ENCODE results near the gene MFAP5. TPM values are rescaled to one million over a fixed set of nuclear protein-coding genes. Genes with fewer than 3 reads are reported as not detected.
A peak's percentile ranks its signal among the peaks of the same experiment; 100 is the strongest.
"Not testable (repeated sequence)": the region's sequence is repeated elsewhere in the genome, so short reads cannot be mapped to it uniquely, and the experiment has no call there.

The MFAP5 gene
- total RNA-seq, 4 donors from 2014 or later: 16.9 to 32.8 (median 22.0) TPM

DNA sequence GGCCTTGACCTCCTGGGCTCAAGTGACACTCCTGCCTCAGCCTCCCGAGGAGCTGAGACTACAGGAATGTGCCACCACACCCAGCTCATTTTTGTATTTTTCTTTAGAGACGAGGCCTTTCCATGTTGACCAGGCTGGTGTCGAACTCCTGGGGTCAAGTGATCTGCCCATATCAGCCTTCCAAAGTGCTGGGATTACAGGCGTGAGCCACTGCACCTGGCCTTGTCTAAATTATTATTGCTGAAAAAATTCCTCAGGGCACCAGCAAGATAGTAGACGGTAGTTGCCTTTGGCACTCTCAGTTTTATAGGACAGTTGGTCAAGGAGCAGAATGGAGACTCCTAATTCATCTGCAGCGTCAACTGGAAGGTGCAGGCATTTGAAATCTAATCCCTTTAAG lies 47.4 kb downstream of the MFAP5 start:
- Histone ChIP-seq H3K36me3 (no peaks in the 10 kb centered on the region), H3K4me1 (no peaks in the 10 kb centered on the region), H3K4me3 (no peak overlapping the region), H3K9me3 (no peaks in the 10 kb centered on the region), H3K27me3 (no peaks in the 10 kb centered on the region), H3K27ac (no peak overlapping the region)
- TF ChIP-seq, protein P1, sequence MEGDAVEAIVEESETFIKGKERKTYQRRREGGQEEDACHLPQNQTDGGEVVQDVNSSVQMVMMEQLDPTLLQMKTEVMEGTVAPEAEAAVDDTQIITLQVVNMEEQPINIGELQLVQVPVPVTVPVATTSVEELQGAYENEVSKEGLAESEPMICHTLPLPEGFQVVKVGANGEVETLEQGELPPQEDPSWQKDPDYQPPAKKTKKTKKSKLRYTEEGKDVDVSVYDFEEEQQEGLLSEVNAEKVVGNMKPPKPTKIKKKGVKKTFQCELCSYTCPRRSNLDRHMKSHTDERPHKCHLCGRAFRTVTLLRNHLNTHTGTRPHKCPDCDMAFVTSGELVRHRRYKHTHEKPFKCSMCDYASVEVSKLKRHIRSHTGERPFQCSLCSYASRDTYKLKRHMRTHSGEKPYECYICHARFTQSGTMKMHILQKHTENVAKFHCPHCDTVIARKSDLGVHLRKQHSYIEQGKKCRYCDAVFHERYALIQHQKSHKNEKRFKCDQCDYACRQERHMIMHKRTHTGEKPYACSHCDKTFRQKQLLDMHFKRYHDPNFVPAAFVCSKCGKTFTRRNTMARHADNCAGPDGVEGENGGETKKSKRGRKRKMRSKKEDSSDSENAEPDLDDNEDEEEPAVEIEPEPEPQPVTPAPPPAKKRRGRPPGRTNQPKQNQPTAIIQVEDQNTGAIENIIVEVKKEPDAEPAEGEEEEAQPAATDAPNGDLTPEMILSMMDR (IDR thresholded peaks at IDR 0.05): no peak
- no peak for TF ChIP-seq POLR2A (IDR thresholded peaks at IDR 0.05)
- no peak for TF ChIP-seq EP300 (IDR thresholded peaks at IDR 0.05; ENCODE audit: low read depth)
- no peak for TF ChIP-seq POLR2AphosphoS5 (IDR thresholded peaks at IDR 0.05)
- intact Hi-C loops (cut with DNase I; ENCODE audit: low total_unique reads): no loop called here
- DNase-seq: no peak
- 58 to 100% methylated on average over 1 to 6 of the region's 6 CpGs for WGBS, 2 donors (ENCODE audit: low coverage in 1 of 2)
- in situ Hi-C loops (cut with MboI; ENCODE audit: low pct_ligation_motif_present in 1 of 4, low pct_unique_long_range_greater_than_20kb in 1 of 4, low sequenced_read_pairs in 3 of 4): no loop called here

DNA sequence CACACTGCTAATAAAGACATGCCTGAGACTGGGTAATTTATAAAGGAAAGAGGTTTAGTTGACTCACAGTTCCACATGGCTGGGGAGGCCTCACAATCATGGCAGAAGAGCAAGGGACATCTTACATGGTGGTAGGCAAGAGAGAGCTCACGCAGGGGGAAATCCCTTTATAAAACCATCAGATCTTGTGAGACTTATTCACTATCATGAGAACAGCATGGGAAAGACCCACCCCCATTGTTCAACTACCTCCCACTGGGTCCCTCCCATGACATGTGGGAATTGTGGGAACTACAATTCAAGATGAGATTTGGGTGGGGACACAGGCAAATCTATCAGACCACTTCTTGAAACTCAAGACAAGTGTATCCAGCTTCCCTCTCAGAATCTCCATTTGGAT lies 48.7 kb downstream of the MFAP5 start:
- H3K27ac ChIP-seq; H3K27me3 ChIP-seq; H3K36me3 ChIP-seq; H3K4me3 ChIP-seq; in situ Hi-C loops (cut with MboI; ENCODE audit: low pct_ligation_motif_present in 1 of 4, low pct_unique_long_range_greater_than_20kb in 1 of 4, low sequenced_read_pairs in 3 of 4); H3K9me3 ChIP-seq; H3K4me1 ChIP-seq; DNase-seq; intact Hi-C loops (cut with DNase I; ENCODE audit: low total_unique reads): not testable (repeated sequence)
- WGBS, 2 donors (ENCODE audit: low coverage in 1 of 2): 96% methylated on average over 1 of the region's 1 CpG; no CpG with 5 or more reads in 1 of the 2 donors

DNA sequence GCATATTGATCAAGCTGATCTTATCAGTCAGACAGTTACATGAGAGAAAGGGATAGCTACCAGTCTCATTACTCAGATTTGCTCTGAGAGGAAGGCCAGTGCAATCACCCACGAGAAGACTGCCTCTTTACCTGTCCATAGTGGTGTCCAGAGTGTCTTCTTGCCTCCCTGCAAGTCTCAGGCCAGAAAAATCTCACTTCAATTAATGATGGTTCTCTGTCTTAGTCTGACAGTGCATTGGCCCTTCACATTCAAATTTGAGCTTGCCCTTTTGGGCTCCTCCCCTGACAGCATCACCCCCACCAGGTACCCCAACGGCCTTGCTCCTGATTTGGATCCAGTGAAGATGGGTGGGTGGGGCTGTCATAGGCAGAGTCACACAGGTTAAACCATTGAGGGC lies 50.0 kb downstream of the MFAP5 start, which contains the start of gene AICDA:
TSS of gene AICDA (minus strand) at position 231 of the 400 bp plus-strand sequence. CDS start at position 139, 92 bp downstream.
- Histone ChIP-seq H3K36me3 (no peaks in the 10 kb centered on the region), H3K4me1 (no peaks in the 10 kb centered on the region), H3K4me3 (no peak within 1 kb of the TSS), H3K9me3 (no peaks in the 10 kb centered on the region), H3K27ac (no peak within 1 kb of the TSS), H3K27me3 (no peaks in the 10 kb centered on the region)
- intact Hi-C loops (cut with DNase I; ENCODE audit: low total_unique reads) (no loop called here), in situ Hi-C loops (cut with MboI; ENCODE audit: low pct_ligation_motif_present in 1 of 4, low pct_unique_long_range_greater_than_20kb in 1 of 4, low sequenced_read_pairs in 3 of 4) (no loop called here)
- 43 to 100% methylated on average over 1 to 2 of the region's 2 CpGs for WGBS, 2 donors (ENCODE audit: low coverage in 1 of 2)
- no peak for TF ChIP-seq POLR2A (IDR thresholded peaks at IDR 0.05)
- TF ChIP-seq EP300 (IDR thresholded peaks at IDR 0.05; ENCODE audit: low read depth): no peak
- TF ChIP-seq POLR2AphosphoS5 (IDR thresholded peaks at IDR 0.05): no peak
- TF ChIP-seq, protein P1 (IDR thresholded peaks at IDR 0.05): no peak
- DNase-seq: no peak

DNA sequence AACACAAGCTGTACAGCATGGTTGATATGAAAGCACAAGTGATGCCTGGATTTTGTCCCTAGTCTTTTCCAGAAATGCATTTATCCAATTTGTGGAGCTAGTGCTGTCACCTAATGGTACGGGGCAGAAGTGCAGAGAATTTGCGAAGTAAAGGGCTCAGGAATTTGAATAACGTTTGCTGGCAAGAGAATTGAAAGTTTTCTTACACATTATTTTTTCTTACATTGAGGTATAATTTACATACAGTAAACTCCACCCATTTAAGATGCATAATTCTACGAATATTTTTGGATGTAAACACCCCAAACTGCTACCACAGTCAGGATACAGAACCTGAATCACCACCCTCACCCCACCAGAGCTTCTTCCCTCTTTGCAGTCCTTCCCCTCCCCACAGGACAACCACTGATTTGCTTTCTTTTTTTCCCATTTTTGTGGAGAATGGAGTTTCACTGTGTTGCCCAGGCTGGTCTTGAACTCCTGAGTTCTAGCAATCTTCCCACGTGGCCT lies 53.5 kb downstream of the MFAP5 start:
- in situ Hi-C loops (cut with MboI; ENCODE audit: low pct_ligation_motif_present in 1 of 4, low pct_unique_long_range_greater_than_20kb in 1 of 4, low sequenced_read_pairs in 3 of 4): no loop called here
- H3K27me3 ChIP-seq: no peaks in the 10 kb centered on the region
- no peaks in the 10 kb centered on the region for H3K36me3 ChIP-seq
- no peaks in the 10 kb centered on the region for H3K9me3 ChIP-seq
- DNase-seq: no peak
- no peak overlapping the region for H3K4me3 ChIP-seq
- TF ChIP-seq, protein P1 (IDR thresholded peaks at IDR 0.05): peak; percentile 29 to 52 (median 41)
- no peak for TF ChIP-seq POLR2AphosphoS5 (IDR thresholded peaks at IDR 0.05)
- H3K27ac ChIP-seq: no peak overlapping the region
- H3K4me1 ChIP-seq: no peaks in the 10 kb centered on the region
- intact Hi-C loops (cut with DNase I; ENCODE audit: low total_unique reads): no loop called here
- 0 to 10% methylated on average over 4 to 5 of the region's 5 CpGs for WGBS, 2 donors (ENCODE audit: low coverage in 1 of 2)

DNA sequence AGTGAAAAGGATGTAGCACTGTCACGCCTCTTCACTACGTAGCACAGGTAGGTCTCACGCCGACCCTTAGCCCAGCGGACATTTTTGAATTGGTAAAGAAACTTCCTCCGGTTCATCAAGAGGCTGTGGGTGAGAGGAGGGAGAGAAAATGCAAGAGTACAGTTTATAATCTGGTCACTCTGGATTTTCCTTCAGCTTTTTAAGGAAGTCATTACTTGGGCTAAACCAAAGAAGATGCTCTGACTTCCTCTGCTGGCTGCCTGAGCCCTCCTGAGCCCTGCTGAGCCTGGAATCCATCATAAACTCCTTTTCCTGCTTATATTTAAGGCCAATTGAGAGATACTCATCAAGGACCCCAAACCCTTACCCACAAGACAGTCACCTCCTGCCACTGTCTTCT lies 55.7 kb downstream of the MFAP5 start:
- Histone ChIP-seq H3K9me3 (no peaks in the 10 kb centered on the region), H3K27ac (no peak overlapping the region), H3K4me3 (no peak overlapping the region), H3K27me3 (no peaks in the 10 kb centered on the region), H3K4me1 (no peaks in the 10 kb centered on the region), H3K36me3 (no peaks in the 10 kb centered on the region)
- no peak for DNase-seq
- TF ChIP-seq POLR2AphosphoS5 (IDR thresholded peaks at IDR 0.05) (no peak), POLR2A (IDR thresholded peaks at IDR 0.05) (no peak), EP300 (IDR thresholded peaks at IDR 0.05; ENCODE audit: low read depth) (no peak)
- TF ChIP-seq, protein P1 (IDR thresholded peaks at IDR 0.05): no peak
- intact Hi-C loops (cut with DNase I; ENCODE audit: low total_unique reads): no loop called here
- WGBS, 2 donors (ENCODE audit: low coverage in 1 of 2): 93% methylated on average over 6 of the region's 6 CpGs; no CpG with 5 or more reads in 1 of the 2 donors
- in situ Hi-C loops (cut with MboI; ENCODE audit: low pct_ligation_motif_present in 1 of 4, low pct_unique_long_range_greater_than_20kb in 1 of 4, low sequenced_read_pairs in 3 of 4): no loop called here

Data from transverse colon (tissue), 4 donors.